Lower leg skin (tissue), 3 donors: ENCODE results near the gene HADHB.

Source experiments
- POLR2A ChIP-seq, 2 donors: fragments of 450-650 bp; IDR thresholded peaks; one replicate each; pipeline ENCODE4 v1.6.1; 2016 to 2017; ENCODE audit warnings: antibody characterized with exemption in 2 of 2, mild to moderate bottlenecking in 1 of 2, moderate library complexity in 1 of 2
- TF ChIP-seq, protein P1 (sequence below), 3 donors: fragments of 450-650 bp; IDR thresholded peaks; one replicate each; pipeline ENCODE4 v1.5.1; 2016; ENCODE audit warnings: antibody characterized with exemption in 3 of 3, mild to moderate bottlenecking in 3 of 3, moderate library complexity in 2 of 3

DNA sequence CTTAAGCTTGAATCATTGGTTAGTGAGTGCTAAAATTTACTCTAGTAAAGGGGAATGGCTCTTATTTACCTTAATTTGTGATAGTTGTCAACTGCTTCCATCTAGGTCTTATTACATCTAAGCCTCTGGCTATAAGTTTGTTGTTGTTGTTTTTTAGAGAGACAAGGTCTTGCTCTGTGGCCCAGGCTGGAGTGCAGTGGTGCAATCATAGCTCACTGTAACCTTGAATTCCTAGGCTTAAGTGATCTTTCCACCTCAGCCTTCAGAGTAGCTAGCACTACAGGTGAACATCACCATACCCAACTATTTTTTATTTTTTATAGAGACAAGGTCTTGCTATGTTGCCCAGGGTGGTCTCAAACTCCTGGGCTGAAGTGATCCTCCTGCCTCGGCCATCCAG, 6.9 kb upstream of the HADHB start:
- TF ChIP-seq, protein P1, sequence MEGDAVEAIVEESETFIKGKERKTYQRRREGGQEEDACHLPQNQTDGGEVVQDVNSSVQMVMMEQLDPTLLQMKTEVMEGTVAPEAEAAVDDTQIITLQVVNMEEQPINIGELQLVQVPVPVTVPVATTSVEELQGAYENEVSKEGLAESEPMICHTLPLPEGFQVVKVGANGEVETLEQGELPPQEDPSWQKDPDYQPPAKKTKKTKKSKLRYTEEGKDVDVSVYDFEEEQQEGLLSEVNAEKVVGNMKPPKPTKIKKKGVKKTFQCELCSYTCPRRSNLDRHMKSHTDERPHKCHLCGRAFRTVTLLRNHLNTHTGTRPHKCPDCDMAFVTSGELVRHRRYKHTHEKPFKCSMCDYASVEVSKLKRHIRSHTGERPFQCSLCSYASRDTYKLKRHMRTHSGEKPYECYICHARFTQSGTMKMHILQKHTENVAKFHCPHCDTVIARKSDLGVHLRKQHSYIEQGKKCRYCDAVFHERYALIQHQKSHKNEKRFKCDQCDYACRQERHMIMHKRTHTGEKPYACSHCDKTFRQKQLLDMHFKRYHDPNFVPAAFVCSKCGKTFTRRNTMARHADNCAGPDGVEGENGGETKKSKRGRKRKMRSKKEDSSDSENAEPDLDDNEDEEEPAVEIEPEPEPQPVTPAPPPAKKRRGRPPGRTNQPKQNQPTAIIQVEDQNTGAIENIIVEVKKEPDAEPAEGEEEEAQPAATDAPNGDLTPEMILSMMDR (IDR thresholded peaks at IDR 0.05), result no peak
- no peak for TF ChIP-seq POLR2A (IDR thresholded peaks at IDR 0.05)
